ENCODE data around the gene ZXDC. TPM values are rescaled to one million over a fixed set of nuclear protein-coding genes. Genes with fewer than 3 reads are reported as not detected.

ZXDC gene
- total RNA-seq, 1 donor from 2014 or later = 31.8 TPM

GRCh38 chr3:126446791-126447190 lies 28.9 kb downstream of the ZXDC start:
- Mint-ChIP-seq H3K36me3 (ENCODE audit: unreplicated experiment) (peaks cover 19% of the 10 kb centered on the region), H3K27me3 (ENCODE audit: unreplicated experiment) (no peaks in the 10 kb centered on the region), H3K9me3 (ENCODE audit: unreplicated experiment) (no peaks in the 10 kb centered on the region), H3K4me1 (ENCODE audit: unreplicated experiment) (peaks cover 3% of the 10 kb centered on the region), H3K4me3 (ENCODE audit: unreplicated experiment) (no peak overlapping the region), H3K27ac (ENCODE audit: unreplicated experiment) (peak overlapping the region; percentile 18)
- DNase-seq (ENCODE audit: extremely low spot score, unreplicated experiment) = no peak
- no peak for TF ChIP-seq CTCF (IDR thresholded peaks at IDR 0.05)

GRCh38 chr3:126446301-126446700 lies 29.4 kb downstream of the ZXDC start:
- Mint-ChIP-seq H3K4me1 (ENCODE audit: unreplicated experiment) (peaks cover 3% of the 10 kb centered on the region), H3K27ac (ENCODE audit: unreplicated experiment) (no peak overlapping the region), H3K27me3 (ENCODE audit: unreplicated experiment) (no peaks in the 10 kb centered on the region), H3K36me3 (ENCODE audit: unreplicated experiment) (peaks cover 16% of the 10 kb centered on the region), H3K4me3 (ENCODE audit: unreplicated experiment) (no peak overlapping the region), H3K9me3 (ENCODE audit: unreplicated experiment) (no peaks in the 10 kb centered on the region)
- peak; percentile 82 for DNase-seq (ENCODE audit: extremely low spot score, unreplicated experiment)
- no peak for TF ChIP-seq CTCF (IDR thresholded peaks at IDR 0.05)

DNA sequence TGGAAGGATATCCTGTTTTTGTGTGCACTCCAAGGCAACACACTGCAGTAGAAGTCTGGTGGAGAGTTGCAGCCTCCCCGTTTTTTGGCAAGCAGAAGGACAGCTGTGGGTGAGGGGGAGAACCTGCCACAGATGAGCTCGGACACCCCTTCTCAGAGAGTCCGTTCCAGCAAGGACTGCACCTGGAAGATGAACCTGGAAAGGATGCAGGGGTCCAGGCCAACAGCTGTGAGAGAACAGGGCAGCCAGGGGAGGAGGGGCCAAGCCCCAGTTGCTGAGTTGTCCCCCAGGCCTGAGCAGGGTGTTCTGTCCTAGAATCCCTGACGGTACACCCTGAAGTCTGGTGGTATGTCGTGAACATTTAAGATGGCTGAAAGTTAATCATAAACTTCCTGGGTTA lies 30.2 kb downstream of the ZXDC start:
- DNase-seq (ENCODE audit: extremely low spot score, unreplicated experiment) = peak; percentile 69
- Mint-ChIP-seq H3K36me3 (ENCODE audit: unreplicated experiment) (peaks cover 13% of the 10 kb centered on the region), H3K4me1 (ENCODE audit: unreplicated experiment) (peaks cover 3% of the 10 kb centered on the region), H3K27me3 (ENCODE audit: unreplicated experiment) (no peaks in the 10 kb centered on the region), H3K4me3 (ENCODE audit: unreplicated experiment) (no peak overlapping the region), H3K9me3 (ENCODE audit: unreplicated experiment) (no peaks in the 10 kb centered on the region), H3K27ac (ENCODE audit: unreplicated experiment) (no peak overlapping the region)
- no peak for TF ChIP-seq CTCF (IDR thresholded peaks at IDR 0.05)

DNA sequence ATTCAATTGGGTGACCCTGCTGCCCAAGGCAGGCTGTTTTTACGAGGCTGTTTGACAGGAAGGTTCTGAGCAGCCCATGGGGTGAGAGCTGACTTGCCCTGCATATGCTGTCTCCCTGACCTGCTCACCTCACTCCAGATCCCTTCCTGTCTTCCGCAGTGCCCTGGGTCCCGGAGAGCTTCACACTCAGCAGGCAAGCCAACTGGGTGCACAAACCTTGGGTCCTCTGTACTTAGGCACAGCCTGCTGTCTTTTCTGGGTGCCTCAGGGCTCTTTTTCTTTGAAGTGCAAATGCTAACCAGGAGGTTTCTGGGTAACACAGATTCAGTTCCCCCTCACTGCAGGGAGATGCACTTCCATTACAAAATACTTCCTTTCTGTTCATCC lies 32.8 kb downstream of the ZXDC start:
- no peak overlapping the region for H3K4me3 Mint-ChIP-seq (ENCODE audit: unreplicated experiment)
- TF ChIP-seq CTCF (IDR thresholded peaks at IDR 0.05) = no peak
- no peaks in the 10 kb centered on the region for H3K9me3 Mint-ChIP-seq (ENCODE audit: unreplicated experiment)
- H3K36me3 Mint-ChIP-seq (ENCODE audit: unreplicated experiment) = peaks cover 7% of the 10 kb centered on the region
- peak; percentile 53 for DNase-seq (ENCODE audit: extremely low spot score, unreplicated experiment)
- no peaks in the 10 kb centered on the region for H3K27me3 Mint-ChIP-seq (ENCODE audit: unreplicated experiment)
- H3K27ac Mint-ChIP-seq (ENCODE audit: unreplicated experiment) = no peak overlapping the region
- H3K4me1 Mint-ChIP-seq (ENCODE audit: unreplicated experiment) = peaks cover 5% of the 10 kb centered on the region

DNA sequence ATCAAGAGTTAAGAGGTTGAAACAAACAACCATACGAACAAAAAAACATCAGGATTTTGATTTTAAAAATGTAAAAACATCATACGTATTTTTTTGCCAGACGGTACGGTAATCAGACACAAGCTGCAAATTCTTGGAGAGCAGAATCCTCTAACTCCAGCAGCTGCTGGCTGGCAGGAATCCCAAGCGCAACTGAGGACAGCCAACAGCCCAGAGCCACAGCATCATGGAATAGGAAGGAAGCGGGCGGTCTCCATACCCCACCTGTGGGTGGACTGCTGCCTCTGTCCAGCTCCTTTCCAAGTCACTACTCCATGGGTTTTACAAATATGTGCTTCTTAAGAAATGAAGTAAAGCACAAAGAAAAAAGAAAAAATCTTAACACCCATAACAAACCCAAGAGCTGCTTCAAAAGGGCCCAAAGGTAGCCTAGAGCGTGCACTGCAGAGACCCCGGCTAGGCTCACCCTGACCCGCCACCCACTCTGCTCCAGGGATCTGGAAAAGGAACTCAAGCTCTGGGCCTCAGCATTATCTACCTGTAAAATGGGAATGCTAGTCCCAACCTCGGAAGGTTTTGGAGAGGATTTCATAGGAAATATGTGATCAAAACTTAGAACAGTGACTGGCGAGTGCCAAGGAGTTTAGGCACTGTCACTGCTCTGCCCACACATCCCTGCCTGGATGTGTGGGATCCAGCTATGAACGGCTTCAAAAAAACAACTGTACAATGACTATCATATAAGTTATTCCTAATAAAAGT lies 33.4 kb downstream of the ZXDC start:
- DNase-seq (ENCODE audit: extremely low spot score, unreplicated experiment) = peak; percentile 48
- no peak for TF ChIP-seq CTCF (IDR thresholded peaks at IDR 0.05)
- Mint-ChIP-seq H3K4me1 (ENCODE audit: unreplicated experiment) (peaks cover 5% of the 10 kb centered on the region), H3K9me3 (ENCODE audit: unreplicated experiment) (no peaks in the 10 kb centered on the region), H3K27me3 (ENCODE audit: unreplicated experiment) (no peaks in the 10 kb centered on the region), H3K4me3 (ENCODE audit: unreplicated experiment) (no peak overlapping the region), H3K36me3 (ENCODE audit: unreplicated experiment) (peaks cover 9% of the 10 kb centered on the region), H3K27ac (ENCODE audit: unreplicated experiment) (no peak overlapping the region)

All from osteocyte (in vitro differentiated cells).